ENCODE measurements around the gene CRY1.
"Not testable (repeated sequence)": the region's sequence is repeated elsewhere in the genome, so short reads cannot be mapped to it uniquely, and the experiment has no call there.

Gene CRY1

GRCh38 chr12:107096571-107096970 lies 3.2 kb upstream of the CRY1 start:
- no peaks in the 10 kb centered on the region for H3K36me3 Mint-ChIP-seq (ENCODE audit: low read depth)
- no peak overlapping the region for H3K27ac Mint-ChIP-seq
- H3K4me1 Mint-ChIP-seq (ENCODE audit: low read depth): peaks cover 3% of the 10 kb centered on the region
- peaks cover 6% of the 10 kb centered on the region for H3K9me3 Mint-ChIP-seq
- peaks cover 25% of the 10 kb centered on the region for H3K27me3 Mint-ChIP-seq (ENCODE audit: low read depth)
- no peak overlapping the region for H3K4me3 Mint-ChIP-seq

GRCh38 chr12:107094183-107094448 lies 767 bp upstream of the CRY1 start:
- H3K36me3 Mint-ChIP-seq (ENCODE audit: low read depth): no peaks in the 10 kb centered on the region
- H3K4me3 Mint-ChIP-seq: no peak overlapping the region
- H3K27me3 Mint-ChIP-seq (ENCODE audit: low read depth): peaks cover 15% of the 10 kb centered on the region
- H3K4me1 Mint-ChIP-seq (ENCODE audit: low read depth): peaks cover 3% of the 10 kb centered on the region
- peaks cover 6% of the 10 kb centered on the region for H3K9me3 Mint-ChIP-seq
- H3K27ac Mint-ChIP-seq: peak overlapping the region; percentile 36

GRCh38 chr12:107092669-107093416 lies 506 bp downstream of the CRY1 start:
- Mint-ChIP-seq H3K9me3 (peaks cover 6% of the 10 kb centered on the region), H3K4me1 (ENCODE audit: low read depth) (peaks cover 3% of the 10 kb centered on the region), H3K4me3 (no peak overlapping the region), H3K36me3 (ENCODE audit: low read depth) (no peaks in the 10 kb centered on the region), H3K27ac (no peak overlapping the region), H3K27me3 (ENCODE audit: low read depth) (peaks cover 8% of the 10 kb centered on the region)

- H3K4me3 Mint-ChIP-seq: no peak overlapping the region
- peaks cover under 1% of the 10 kb centered on the region for H3K27me3 Mint-ChIP-seq (ENCODE audit: low read depth)
- peaks cover 6% of the 10 kb centered on the region for H3K9me3 Mint-ChIP-seq
- H3K36me3 Mint-ChIP-seq (ENCODE audit: low read depth): no peaks in the 10 kb centered on the region
- H3K27ac Mint-ChIP-seq: no peak overlapping the region
- H3K4me1 Mint-ChIP-seq (ENCODE audit: low read depth): peaks cover 3% of the 10 kb centered on the region
Observed at GRCh38 chr12:107091989-107092641, 1.2 kb downstream of the CRY1 start.

- Mint-ChIP-seq H3K27me3 (ENCODE audit: low read depth) (no peaks in the 10 kb centered on the region), H3K4me1 (ENCODE audit: low read depth) (peaks cover 5% of the 10 kb centered on the region), H3K4me3 (no peak overlapping the region), H3K27ac (no peak overlapping the region), H3K9me3 (peaks cover 6% of the 10 kb centered on the region), H3K36me3 (ENCODE audit: low read depth) (no peaks in the 10 kb centered on the region)
Observed at GRCh38 chr12:107091381-107091780, 2.0 kb downstream of the CRY1 start.

- no peak overlapping the region for H3K27ac Mint-ChIP-seq
- H3K9me3 Mint-ChIP-seq: peaks cover under 1% of the 10 kb centered on the region
- peaks cover 5% of the 10 kb centered on the region for H3K4me1 Mint-ChIP-seq (ENCODE audit: low read depth)
- H3K4me3 Mint-ChIP-seq: no peak overlapping the region
- no peaks in the 10 kb centered on the region for H3K36me3 Mint-ChIP-seq (ENCODE audit: low read depth)
- H3K27me3 Mint-ChIP-seq (ENCODE audit: low read depth): no peaks in the 10 kb centered on the region
Observed at GRCh38 chr12:107090711-107091110, 2.6 kb downstream of the CRY1 start.

GRCh38 chr12:107088912-107089311 lies 4.4 kb downstream of the CRY1 start:
- Mint-ChIP-seq H3K9me3 (no peaks in the 10 kb centered on the region), H3K27ac (no peak overlapping the region), H3K4me3 (no peak overlapping the region), H3K36me3 (ENCODE audit: low read depth) (no peaks in the 10 kb centered on the region), H3K27me3 (ENCODE audit: low read depth) (no peaks in the 10 kb centered on the region), H3K4me1 (ENCODE audit: low read depth) (peaks cover 4% of the 10 kb centered on the region)

GRCh38 chr12:107086314-107086713 lies 7.0 kb downstream of the CRY1 start:
- Mint-ChIP-seq H3K9me3 (peaks cover 7% of the 10 kb centered on the region), H3K27me3 (ENCODE audit: low read depth) (peaks cover 6% of the 10 kb centered on the region), H3K4me1 (ENCODE audit: low read depth) (peaks cover 3% of the 10 kb centered on the region), H3K4me3 (no peak overlapping the region), H3K27ac (no peak overlapping the region), H3K36me3 (ENCODE audit: low read depth) (peaks cover 3% of the 10 kb centered on the region)

GRCh38 chr12:107081778-107082177 lies 11.6 kb downstream of the CRY1 start:
- Mint-ChIP-seq H3K9me3 (peaks cover 7% of the 10 kb centered on the region), H3K27ac (no peak overlapping the region), H3K36me3 (ENCODE audit: low read depth) (peaks cover 3% of the 10 kb centered on the region), H3K27me3 (ENCODE audit: low read depth) (peaks cover 6% of the 10 kb centered on the region), H3K4me3 (no peak overlapping the region), H3K4me1 (ENCODE audit: low read depth) (peaks cover 1% of the 10 kb centered on the region)

GRCh38 chr12:107080299-107080698 lies 13.1 kb downstream of the CRY1 start:
- no peak overlapping the region for H3K4me3 Mint-ChIP-seq

GRCh38 chr12:107079172-107080011 lies 14.0 kb downstream of the CRY1 start:
- Mint-ChIP-seq H3K4me3 (no peak overlapping the region), H3K9me3 (peaks cover 7% of the 10 kb centered on the region), H3K36me3 (ENCODE audit: low read depth) (peaks cover 3% of the 10 kb centered on the region), H3K27me3 (ENCODE audit: low read depth) (peaks cover 6% of the 10 kb centered on the region), H3K27ac (no peak overlapping the region), H3K4me1 (ENCODE audit: low read depth) (no peaks in the 10 kb centered on the region)

More at GRCh38 chr12:107080299-107080698, 13.1 kb downstream of the CRY1 start:
- Mint-ChIP-seq H3K27ac (no peak overlapping the region), H3K27me3 (ENCODE audit: low read depth) (peaks cover 6% of the 10 kb centered on the region), H3K36me3 (ENCODE audit: low read depth) (peaks cover 3% of the 10 kb centered on the region), H3K9me3 (peaks cover 7% of the 10 kb centered on the region), H3K4me1 (ENCODE audit: low read depth) (no peaks in the 10 kb centered on the region)

- H3K4me1 Mint-ChIP-seq (ENCODE audit: low read depth); H3K27me3 Mint-ChIP-seq (ENCODE audit: low read depth); H3K27ac Mint-ChIP-seq; H3K9me3 Mint-ChIP-seq; H3K4me3 Mint-ChIP-seq; H3K36me3 Mint-ChIP-seq (ENCODE audit: low read depth): not testable (repeated sequence)
Observed at GRCh38 chr12:107073266-107073665, 20.1 kb downstream of the CRY1 start.

- H3K27ac Mint-ChIP-seq: no peak overlapping the region
- H3K36me3 Mint-ChIP-seq (ENCODE audit: low read depth): no peaks in the 10 kb centered on the region
- H3K27me3 Mint-ChIP-seq (ENCODE audit: low read depth): no peaks in the 10 kb centered on the region
- no peaks in the 10 kb centered on the region for H3K4me1 Mint-ChIP-seq (ENCODE audit: low read depth)
- no peaks in the 10 kb centered on the region for H3K9me3 Mint-ChIP-seq
- H3K4me3 Mint-ChIP-seq: no peak overlapping the region
Observed at GRCh38 chr12:107066691-107067090, 26.7 kb downstream of the CRY1 start.

GRCh38 chr12:107064687-107065086 lies 28.7 kb downstream of the CRY1 start:
- Mint-ChIP-seq H3K4me3 (no peak overlapping the region), H3K36me3 (ENCODE audit: low read depth) (no peaks in the 10 kb centered on the region), H3K9me3 (no peaks in the 10 kb centered on the region), H3K27me3 (ENCODE audit: low read depth) (no peaks in the 10 kb centered on the region), H3K27ac (no peak overlapping the region), H3K4me1 (ENCODE audit: low read depth) (no peaks in the 10 kb centered on the region)

GRCh38 chr12:107064243-107064642 lies 29.1 kb downstream of the CRY1 start:
- Mint-ChIP-seq H3K9me3 (no peaks in the 10 kb centered on the region), H3K4me3 (no peak overlapping the region), H3K27ac (no peak overlapping the region), H3K4me1 (ENCODE audit: low read depth) (no peaks in the 10 kb centered on the region), H3K36me3 (ENCODE audit: low read depth) (no peaks in the 10 kb centered on the region), H3K27me3 (ENCODE audit: low read depth) (no peaks in the 10 kb centered on the region)
